Fibroblast of mammary gland (primary cell): ENCODE measurements around the gene GTF2F1.
A peak's percentile ranks its signal among the peaks of the same experiment; 100 is the strongest.

Experiments used
- DNase-seq: peaks from one replicate; pipeline ENCODE4 v3.0.0-alpha.2; 2010; ENCODE audit warnings: low read depth
- H3K4me3 ChIP-seq: 2 replicates; pipeline ENCODE4 v1.5.1; 2011; ENCODE audit warnings: low read depth, mild to moderate bottlenecking, low read length, moderate library complexity; ENCODE audit not compliant: control insufficient read depth
- TF ChIP-seq, protein P1 (sequence below): conservative IDR thresholded peaks from 2 replicates; pipeline ENCODE4 v1.5.1; 2011; ENCODE audit warnings: low read depth, low read length, inconsistent platforms; ENCODE audit not compliant: control insufficient read depth, insufficient read depth

Gene GTF2F1

DNA sequence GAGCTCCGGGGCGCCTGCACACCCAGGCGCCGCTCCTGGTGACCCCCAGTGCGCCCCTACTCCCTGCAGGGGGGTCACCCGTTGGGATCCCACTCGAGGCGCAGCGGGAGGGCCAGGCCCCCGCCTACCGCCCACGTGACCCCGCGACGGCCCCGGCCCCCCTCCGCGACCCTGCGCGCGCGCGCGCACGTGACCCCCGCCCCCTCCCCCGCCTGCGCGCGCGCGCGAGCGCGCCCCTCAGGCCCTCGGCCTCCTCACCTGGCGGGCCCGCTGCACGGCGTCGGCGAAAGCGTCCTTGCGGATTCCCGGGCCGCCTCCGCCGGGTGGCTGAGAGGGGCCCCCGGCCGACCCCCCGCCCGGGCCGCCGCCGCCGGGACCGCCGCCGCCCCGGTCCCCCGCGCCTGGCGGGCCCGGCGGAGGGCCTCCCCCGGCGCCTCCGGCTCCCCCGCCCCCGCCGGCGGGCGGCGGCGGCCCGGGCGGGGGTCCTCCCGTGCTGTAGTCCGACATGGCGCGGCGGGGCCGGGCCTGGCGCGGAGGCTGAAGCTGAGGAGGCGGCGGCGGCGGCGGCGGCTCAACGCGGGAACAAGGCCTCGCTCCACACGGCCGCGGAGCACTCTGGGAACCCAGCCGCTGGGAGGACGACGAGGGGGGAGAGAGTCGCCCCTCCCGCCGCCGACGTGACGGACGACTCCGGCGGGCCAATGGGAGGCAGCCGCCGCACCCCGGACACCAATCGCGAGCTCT, 31.4 kb upstream of the GTF2F1 start, which contains the start of gene KHSRP:
TSS of gene KHSRP (minus strand) at position 617 of the 744 bp plus-strand sequence. CDS start at position 507, 110 bp downstream.
- TF ChIP-seq, protein P1, sequence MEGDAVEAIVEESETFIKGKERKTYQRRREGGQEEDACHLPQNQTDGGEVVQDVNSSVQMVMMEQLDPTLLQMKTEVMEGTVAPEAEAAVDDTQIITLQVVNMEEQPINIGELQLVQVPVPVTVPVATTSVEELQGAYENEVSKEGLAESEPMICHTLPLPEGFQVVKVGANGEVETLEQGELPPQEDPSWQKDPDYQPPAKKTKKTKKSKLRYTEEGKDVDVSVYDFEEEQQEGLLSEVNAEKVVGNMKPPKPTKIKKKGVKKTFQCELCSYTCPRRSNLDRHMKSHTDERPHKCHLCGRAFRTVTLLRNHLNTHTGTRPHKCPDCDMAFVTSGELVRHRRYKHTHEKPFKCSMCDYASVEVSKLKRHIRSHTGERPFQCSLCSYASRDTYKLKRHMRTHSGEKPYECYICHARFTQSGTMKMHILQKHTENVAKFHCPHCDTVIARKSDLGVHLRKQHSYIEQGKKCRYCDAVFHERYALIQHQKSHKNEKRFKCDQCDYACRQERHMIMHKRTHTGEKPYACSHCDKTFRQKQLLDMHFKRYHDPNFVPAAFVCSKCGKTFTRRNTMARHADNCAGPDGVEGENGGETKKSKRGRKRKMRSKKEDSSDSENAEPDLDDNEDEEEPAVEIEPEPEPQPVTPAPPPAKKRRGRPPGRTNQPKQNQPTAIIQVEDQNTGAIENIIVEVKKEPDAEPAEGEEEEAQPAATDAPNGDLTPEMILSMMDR, result no peak
- peak within 1 kb of the TSS; percentile 97 for H3K4me3 ChIP-seq
- no peak for DNase-seq

DNA sequence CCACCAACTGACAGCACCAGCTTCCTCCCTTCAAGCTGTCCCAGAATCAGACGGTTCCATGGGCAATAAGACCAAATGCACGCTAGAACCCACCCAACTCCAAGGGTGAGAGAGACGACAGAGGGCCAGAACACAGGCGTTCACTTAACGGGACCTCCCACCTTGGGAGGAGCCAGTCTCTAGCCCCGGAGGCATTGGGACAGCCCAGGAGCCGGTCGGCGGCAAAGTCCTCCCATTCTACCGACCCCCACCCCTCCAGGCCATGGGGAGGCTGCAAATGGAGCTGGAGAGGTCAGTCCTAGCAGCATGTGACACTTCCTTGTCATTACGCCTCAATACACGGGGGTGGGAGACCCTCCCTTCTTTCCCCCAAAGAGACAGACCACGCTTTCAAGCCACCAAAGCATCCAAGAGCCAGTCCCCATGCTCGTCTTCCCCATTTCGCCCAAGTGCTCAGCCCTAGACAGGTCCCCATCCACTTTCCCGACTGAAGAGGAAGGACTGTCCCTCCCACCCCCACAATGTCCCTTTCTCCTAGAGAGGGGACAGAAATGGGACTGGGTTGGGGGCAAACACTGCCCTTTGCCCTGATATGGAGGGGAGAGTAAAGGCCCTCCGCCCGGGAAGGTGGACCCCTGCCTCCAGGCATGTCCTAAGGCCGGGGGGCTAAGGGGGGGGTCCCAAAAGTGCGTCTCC, 30.7 kb upstream of the GTF2F1 start:
- peak; percentile 49 for DNase-seq
- TF ChIP-seq, protein P1, result no peak
- H3K4me3 ChIP-seq, result peak overlapping the region; percentile 97

DNA sequence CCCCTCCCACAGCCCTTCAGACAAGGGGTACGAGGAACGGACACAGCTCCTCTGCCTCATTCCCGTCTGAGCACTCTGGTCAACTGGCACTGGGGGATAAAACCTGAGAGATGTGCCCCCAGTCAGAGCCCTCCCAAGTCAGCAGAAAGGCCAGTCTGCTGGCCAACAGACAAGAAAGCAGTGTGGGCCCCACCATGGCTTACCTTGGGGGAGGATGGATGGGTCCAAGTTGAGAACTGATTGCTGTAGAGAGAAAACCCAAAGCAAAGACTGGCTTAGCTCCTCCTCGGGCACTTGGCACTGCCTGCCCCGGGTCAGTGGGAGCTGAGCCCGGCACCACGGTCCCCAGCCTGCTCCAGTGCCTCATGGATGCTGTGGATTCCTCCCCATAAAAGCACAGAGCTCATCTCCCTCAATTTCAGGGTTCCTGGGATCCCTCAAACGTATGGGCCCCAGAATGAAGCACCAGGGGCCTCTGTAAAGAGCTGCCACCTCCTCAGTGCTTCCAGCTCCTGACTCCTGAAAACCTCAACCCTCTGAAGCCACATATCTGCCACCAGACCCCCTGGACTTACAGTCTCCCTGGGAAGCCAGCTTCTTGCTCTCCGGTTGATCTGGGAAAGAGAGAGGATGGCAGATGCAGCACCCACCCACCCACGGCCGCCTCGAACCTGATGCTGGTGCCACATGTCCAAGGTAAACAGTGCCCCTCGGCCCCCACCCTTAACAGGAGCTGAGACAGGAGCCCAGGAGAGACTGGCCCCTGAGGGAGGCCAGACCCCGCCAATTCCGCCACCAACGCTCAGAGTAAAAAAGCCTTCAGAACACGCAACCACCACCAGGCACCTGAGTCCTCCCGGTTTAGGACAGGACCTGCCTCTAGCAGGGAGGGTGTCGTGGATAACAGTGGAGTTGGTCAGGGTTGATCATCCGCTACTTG, 28.4 kb upstream of the GTF2F1 start:
- no peak for DNase-seq
- H3K4me3 ChIP-seq, result no peak overlapping the region
- TF ChIP-seq, protein P1, result no peak

DNA sequence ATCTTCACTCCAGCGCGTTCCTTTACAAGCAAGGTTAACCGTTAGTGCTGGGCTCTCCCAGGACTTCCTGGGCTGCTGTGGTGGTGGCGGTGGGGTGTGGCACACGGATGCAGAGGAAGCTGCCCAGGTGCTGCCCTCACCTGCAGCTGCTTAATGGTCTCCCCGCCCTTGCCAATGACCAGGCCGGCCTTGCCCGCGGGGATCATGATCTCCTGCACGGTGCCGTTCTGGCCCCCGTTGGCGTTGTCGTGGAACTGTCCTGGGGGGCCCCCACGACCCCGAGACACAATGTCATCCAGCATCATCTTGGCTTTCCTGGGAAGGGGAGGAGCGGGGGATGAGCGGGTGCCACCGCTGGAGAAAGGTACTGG, 25.6 kb upstream of the GTF2F1 start:
- TF ChIP-seq, protein P1, result no peak
- H3K4me3 ChIP-seq, result no peak overlapping the region
- DNase-seq, result no peak

DNA sequence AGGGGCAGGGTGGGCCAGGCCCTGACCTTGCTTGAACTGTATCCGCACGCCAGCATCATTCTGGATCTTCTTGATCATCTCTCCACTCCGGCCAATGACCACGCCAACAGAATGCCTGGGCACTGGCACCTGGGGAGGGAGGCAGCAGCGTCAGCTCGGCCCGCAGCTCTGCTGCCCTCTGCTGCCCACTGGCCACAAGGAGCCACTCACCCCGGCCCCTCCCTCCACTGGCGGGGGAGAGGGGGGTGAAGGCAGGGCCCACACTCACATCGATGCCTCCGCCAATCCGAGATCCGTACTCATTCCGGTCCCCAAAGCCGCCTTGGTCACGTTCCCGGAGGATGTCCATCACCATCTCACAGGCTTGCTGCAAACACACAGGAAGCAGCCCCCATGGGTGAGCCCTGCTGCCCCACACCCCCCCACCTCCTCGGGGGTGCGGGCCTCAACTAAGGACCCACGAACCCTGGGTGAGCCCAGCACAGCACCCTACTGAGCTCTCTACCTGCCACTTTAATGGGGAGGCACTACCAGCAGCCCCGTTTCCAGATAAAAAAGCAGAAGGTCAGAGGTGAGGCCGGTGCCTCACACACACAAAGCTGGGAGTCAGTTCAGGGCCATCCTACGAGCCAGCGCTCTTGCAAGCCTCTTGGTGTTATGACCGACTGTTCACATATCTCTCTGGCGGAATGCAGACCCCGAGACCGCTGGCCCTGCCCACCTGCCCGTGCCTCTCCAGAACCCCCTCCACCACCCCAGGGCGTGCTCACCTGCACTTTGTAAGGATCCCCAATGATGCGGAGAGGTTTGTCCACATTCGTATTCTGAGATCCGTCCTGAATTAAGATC, 25.0 kb upstream of the GTF2F1 start:
- H3K4me3 ChIP-seq, result no peak overlapping the region
- peak; percentile 41 for DNase-seq

More for the DNA sequence above, 25.0 kb upstream of the GTF2F1 start:
- TF ChIP-seq, protein P1, result peak; percentile 46
